ENCODE measurements around the gene KCNK3.
A peak's percentile ranks its signal among the peaks of the same experiment; 100 is the strongest.
"Not testable (repeated sequence)": the region's sequence is repeated elsewhere in the genome, so short reads cannot be mapped to it uniquely, and the experiment has no call there.

KCNK3 gene

DNA sequence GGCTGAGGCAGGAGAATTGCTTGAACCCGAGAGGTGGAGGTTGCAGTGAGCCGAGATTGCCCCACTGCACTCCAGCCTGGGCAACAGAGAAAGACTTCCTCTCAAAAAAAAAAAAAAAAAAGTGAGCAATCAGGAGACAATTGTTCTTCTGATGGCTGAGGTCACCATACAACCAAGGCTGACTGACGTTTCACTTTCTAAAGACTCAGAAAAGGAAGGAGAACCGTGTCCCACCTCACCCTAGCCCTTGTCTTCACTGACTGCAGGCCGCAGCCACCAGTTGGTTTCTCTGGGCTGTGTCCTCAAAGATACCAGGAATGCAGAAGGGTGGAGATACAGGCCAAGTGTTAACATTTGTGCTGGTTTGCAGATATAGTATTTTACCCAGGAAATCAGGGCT, 63.8 kb downstream of the KCNK3 start:
- no peak for DNase-seq (ENCODE audit: low read depth)

DNA sequence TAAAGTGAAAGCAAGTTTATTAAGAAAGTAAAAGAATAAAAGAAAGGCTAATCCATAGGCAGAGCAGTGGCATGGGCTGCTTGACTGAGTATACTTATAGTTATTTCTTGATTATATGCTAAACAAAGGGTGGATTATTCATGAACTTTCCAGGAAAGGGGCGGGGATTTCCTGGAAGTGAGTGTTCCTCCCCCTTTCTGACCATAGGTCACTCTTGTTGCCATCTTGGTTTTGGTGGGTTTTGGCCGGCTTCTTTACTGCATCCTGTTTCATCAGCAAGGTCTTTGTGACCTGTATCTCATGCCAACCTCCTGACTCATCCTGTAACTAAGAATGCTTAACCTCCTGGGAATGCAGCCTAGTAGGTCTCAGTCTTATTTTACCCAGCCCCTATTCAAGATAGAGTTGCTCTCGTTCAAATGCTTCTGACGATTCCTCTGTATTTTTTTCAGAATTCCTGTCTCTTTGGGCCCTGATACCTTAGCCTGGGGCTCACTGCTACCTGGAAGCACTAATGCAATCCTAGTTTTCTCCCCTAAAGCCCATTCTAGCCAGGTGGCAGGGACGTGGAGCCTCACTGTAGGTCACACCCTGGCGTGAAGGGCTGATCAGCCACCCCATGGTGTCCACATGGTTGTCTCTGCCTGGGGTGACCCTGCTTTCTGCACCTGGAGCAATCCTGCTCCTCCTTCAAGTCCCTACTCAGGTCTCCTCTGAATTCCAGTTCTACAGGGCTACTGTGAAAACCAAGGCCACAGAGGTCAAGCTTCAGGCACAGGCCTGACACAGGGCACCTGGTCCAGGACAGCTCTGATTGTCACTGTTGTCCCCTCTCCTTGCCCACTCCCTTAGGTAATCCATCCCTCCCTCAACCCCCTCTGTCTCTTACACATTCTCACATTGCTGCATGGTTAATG, 65.6 kb downstream of the KCNK3 start:
- DNase-seq (ENCODE audit: low read depth): peak; percentile 92

DNA sequence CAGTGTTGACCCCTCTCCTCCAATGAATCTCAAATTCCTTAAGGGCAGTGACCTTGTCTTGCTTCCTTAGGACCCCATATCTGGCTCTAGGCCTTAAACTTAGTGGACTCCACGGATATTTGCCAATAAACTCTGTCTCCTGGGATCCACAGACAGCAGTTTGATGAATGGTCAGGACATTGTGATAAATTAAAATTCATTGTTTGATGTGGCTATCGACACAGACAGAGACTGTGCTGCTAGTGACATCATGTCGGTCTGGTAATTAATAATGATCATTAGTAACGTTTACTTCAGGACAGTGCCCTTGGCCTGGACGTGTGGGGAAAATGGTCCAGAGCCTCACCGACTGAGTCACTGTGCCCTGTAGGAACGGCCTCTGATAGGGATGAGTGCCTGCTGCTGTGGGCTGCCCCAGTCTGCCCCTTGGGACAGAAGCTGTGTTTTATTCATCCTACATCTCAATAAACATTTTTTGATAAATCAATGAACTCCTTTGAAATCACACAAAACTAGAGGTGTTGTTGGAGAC, 66.3 kb downstream of the KCNK3 start:
- no peak for DNase-seq (ENCODE audit: low read depth)

DNA sequence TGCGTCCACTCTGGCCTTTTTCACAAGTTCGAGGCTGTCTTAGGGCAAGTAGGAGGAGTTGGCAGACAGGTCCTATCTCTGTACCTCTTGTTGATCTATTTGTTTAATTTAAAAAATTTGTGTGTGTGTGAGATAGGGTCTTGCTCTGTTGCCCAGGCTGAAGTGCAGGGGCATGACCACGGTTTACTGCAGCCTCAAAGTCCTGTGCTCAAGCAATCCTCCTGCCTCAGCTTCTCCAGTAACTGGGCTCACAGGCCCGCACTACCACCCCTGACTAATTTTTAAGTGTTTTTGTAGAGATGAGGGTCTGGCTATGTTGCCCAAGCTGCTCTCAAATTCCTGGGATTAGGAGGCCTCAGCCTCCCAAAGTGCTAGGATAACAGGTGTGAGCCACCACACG, 67.3 kb downstream of the KCNK3 start:
- no peak for DNase-seq (ENCODE audit: low read depth)

DNA sequence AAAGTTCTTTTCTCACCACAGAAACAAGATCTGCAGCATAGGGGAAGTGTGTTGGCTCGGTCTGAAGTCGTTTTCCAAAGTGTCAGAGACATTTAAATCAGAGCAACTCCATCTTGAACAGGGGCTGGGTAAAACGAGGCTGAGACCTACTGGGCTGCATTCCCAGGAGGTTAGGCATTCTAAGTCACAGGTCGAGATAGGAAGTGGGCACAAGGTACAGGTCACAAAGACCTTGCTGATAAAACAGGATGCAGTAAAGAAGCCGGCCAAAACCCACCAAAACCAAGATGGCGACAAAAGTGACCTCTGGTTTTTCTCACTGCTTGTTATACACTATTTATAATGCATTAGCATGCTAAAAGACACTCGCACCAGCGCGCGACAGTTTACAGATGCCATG, 68.5 kb downstream of the KCNK3 start:
- not testable (repeated sequence) for DNase-seq (ENCODE audit: low read depth)

DNA sequence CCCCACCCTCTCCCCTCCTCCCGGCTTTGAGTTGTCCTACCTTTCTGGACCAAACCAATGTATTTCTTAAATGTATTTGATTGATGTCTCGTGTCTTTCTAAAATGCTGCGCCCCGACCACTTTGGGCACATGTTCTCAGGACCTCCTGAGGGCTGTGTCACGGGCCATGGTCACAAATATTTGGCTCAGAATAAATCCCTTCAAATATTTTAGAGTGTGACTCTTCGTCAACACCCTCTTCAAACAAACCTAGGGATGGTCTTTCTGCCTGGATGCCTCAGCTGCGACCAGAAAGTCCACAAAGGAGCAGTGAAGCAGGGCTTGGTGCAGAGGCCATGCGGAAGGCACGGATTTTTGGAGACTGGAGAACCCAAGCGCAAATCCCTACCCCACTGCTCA, 70.5 kb downstream of the KCNK3 start:
- DNase-seq (ENCODE audit: low read depth): no peak

DNA sequence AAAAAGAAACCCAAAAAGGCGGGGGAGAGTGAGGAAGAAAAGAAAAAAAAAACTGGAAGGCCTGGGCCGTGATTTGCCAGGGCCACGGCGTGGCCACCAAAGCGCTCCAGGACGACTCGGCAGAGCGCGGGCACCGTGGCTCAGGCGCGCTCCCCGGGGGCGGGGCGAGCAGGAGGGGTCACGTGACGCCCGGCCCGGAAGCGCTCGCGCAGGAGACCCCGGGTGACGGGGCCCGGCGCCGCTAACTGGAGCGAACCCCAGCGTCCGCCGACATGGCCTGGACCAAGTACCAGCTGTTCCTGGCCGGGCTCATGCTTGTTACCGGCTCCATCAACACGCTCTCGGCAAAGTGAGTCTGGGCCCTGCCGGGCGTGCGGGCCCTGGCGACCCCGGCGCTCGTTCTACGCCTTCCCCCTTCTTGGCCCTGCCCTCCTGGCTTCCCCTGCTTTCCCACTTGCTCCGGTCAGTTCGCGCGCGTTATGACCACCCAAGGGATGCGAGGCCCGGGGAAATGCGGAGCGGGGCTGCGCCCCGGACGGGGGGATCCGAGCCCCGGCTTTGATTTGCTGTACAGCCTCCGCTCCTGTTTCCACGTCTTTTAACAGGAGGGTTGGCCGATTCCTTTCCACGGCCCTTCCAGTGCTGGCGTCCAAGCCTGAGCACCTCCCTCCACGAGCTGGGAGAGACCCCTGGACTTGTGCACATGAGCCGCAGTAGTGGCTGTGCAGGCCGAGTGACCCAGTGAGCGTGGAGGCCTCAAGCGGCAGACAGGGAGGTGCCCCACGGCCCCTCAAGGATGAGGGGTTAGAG, 71.8 kb downstream of the KCNK3 start, which contains the start of gene SLC35F6:
Gene SLC35F6, plus strand, starts transcription at position 207 of the 810 bp plus-strand sequence. Its CDS starts 66 bp downstream, at position 273.
- peak; percentile 25 for DNase-seq (ENCODE audit: low read depth)

DNA sequence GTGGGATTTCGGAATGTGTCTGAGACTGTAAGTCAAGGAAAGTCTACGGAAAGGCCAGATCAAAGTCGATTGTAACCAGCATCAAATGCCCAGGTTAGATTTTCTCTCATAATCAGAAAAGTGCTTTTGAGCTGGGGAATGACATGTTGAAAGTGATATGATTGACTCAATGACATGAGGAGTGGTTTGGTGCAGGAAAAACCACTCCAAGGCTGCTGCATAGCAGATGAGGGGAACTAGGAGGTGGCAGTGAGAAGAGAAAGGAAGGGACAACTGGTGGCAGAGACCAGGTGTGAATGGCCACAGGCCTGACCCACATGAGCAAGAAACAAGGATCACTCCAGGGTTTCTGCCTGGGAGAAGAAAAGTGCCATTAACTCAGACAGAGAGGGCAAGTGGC, 72.4 kb downstream of the KCNK3 start:
- DNase-seq (ENCODE audit: low read depth): no peak

DNA sequence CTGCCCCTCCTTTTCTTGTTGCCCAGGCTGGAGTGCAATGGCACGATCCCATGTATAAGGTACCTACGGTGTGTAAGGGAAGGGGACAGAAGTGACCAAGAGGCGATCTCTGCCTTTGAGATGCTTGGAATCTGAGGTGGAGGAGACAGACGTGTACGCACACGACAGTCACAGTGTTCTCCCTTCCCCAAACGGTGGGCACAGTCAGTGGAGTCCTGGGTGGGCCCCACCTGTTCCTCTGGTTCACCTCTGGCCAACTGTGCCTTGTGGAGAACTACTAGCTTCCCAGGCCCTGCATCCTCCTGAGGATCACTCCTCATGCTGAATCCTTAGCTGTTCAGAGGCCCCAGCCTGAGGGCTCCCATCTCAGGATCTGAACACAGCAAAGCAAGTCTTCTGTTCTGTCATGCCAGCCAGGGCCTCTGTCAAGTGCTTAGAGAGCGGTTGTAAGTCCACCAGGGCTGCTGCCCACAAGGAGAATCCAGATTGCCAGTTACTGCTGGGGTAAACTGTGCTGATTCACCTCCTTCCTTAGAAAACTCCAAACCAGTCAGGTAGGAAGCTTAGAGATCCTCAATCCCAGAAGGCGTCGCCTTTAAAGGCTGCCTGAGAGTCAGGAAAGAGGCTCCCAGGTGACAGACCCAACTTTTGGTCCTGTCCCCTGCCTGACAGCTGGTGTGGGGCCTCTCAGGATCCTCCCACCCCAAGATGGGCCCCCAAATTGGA, 73.1 kb downstream of the KCNK3 start:
- no peak for DNase-seq (ENCODE audit: low read depth)

DNA sequence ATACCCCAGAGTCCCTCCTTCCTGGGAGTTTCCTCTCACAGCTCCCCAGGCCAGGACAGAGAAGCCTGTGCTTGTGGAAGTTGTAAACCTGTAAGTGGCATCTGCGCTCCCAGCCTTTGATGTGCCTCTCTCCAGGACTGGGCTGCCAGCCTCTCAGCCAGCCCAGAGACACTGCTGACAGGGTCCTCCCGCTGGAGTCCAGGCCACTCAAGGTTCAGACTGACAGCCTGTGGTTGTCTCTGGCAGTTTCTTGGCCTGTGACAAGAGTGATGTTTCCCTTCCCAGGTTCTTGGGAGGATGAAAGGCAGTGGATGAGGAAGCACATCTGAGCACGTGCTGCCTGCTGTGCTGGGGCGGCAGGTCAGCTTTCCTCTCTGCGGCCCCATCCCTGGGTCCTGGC, 74.6 kb downstream of the KCNK3 start:
- no peak for DNase-seq (ENCODE audit: low read depth)

DNA sequence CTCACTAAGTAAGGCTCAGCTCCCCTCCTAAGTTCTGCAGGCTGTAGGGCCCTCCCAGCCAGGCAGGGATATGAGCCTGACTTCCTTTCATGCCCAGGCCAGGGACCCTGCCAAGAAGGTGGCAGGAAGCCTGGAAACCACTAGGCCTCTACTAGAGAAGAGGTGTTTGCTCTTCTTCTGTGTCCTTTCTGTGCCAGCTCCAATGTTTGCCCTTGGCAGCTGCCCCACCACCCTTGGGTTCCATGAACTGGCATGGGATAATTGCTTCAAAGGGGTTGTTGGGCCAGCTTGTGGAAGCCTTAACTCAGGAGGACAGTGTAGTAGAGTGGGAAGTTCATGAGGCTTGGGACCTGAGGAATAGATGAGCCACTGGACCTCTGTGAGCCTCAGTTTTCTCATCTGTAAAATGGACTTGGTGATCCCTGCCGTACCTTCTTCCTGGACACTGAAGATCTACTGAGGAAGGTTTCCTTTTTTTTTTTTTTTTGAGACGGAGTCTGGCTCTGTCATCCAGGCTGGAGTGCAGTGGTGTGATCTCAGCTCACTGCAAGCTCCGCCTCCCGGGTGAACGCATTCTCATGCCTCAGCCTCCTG, 75.5 kb downstream of the KCNK3 start:
- no peak for DNase-seq (ENCODE audit: low read depth)

DNA sequence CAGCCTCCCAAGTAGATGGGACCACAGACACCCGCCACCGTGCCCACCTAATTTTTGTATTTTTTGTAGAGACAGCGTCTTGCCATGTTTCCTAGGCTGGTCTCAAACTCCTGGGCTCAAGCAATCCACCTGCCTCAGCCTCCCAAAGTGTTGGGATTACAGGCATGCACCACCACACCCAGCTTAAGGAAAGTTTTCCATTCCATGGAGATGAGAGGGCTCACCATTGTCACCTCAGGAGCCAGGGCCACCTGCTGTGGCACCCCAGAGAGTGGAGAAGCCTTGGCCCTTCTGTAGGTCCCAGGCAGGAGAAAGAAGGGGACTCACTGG, 76.2 kb downstream of the KCNK3 start:
- no peak for DNase-seq (ENCODE audit: low read depth)

DNA sequence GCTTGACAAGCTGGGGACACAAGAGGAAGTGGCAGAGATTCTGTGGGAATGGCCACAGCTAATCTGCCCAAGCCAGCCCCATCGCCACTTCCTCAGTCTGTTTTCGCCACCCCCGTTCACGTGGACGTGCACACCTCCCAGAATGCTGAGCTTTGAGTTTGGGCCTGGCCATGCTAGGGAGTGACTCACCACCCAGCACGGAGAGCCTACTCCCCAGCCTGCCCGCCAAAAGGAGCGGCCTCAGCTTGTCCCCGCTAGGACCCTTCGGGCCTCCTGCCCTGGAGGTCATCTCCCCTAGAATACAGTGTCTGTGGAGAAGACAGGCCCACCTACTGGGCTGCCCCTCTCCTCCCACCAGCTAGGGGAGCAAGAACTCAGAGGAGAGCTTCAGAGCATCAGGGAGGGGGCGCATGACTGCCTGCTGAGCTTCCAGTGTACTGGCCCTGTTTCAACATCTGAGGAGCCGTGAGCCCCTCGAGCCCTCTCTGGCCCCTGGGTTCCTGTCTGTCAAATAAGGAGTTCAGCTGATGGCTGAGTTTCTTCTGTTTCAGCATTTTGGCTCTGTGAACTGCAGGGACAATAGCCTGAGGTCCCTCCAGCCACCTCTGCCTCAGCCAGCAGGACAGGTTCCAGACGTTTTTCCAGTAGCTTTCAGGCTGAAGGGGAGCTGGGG, 76.7 kb downstream of the KCNK3 start:
- no peak for DNase-seq (ENCODE audit: low read depth)

DNA sequence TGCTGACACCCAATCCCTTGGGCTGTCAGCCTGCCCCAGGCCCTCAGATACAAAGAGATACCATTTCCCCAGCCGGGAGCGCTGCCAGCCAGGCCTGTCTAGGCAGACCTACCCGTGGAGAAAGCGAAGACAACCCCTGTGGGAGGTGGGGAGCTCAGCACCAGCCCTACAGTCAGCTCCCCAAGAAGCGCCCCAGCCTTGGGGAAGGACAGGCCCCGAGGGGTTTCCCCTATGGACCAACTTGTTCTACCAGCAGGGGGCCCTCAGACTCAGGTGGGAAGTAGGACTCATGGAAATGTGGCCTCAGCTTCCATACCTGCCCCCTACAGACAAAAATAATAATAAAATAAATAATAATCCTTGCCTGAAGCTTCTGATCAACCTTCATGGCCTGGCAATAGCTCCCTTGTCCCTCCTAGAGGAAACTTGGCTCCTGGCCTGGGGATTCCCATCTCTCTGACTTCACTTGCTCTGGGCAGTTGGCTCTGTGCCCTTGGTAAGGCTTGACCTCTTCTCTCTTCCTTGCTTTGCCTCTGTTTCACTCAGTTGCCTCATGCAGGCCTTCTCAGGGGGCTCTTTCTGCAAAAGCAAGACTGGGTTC, 78.6 kb downstream of the KCNK3 start:
- peak; percentile 54 for DNase-seq (ENCODE audit: low read depth)

DNA sequence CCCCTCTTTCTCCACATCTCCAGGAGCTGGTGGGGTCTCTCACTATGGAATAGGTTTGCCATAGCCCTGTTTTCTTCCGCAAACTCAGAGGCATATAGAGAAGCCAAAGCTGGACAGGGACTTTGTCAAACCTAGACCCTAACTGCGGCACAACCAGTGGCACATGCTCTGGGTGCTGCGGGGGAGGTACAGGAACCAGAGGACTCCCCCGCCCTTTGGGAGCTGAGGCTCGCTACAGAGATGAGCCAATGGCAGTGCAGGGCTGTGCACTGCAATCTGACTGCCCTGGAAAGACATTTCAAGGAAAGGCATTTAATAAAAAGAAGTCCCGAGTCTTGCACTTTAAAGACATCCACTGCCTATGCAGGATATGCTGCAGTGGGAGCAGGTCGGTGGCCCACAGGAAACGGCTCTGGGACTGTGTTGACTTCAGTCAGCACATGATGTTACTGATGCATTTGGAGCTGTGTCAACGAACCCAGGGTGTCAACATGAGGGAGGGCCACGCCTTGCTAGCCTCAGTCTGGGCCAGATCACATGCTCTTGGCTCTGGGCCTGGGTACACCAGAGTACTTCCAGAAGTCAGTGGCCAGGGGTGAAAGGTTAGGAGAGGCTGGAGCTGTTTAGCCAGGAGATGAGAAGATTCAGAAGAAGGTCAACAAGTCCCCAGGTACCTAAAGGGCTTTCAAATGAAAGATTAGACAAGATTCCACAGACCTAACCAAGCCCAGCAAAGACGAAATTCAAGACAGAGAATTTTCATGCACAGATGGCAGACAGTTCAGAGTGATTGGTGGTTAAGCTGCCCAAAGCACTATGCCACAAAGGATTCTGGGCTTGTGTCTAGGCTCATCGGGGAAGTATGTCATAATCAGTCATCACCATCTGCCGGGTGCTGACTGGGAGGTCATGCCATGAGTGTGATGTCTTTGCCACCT, 79.8 kb downstream of the KCNK3 start:
- peak; percentile 45 for DNase-seq (ENCODE audit: low read depth)

DNA sequence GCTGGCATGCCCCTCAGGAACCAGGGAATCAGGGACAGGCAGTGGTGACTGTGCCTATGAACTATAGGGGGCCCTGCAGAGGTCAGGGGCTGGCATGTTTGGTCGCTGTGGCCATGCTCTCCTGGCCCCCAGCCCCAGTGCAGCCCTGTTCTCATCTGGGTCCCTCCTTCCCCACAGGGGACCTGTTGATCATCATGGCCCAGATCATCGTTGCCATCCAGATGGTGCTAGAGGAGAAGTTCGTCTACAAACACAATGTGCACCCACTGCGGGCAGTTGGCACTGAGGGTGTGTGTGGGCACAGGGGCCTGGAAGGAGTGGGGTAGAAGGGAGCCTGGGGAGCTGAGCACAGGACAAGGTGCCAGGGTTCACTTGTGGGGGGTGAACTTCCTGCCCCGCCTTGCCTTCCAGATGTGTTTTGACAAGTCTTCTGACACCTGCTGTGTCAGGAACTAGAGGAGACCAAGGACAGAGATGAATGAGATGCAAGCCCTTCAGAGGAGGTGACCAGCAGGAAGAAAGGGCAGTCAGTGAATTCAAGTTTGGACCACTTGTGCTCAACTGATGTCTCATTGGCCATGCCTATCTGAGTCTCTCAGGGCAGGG, 83.8 kb downstream of the KCNK3 start:
- no peak for DNase-seq (ENCODE audit: low read depth)

DNA sequence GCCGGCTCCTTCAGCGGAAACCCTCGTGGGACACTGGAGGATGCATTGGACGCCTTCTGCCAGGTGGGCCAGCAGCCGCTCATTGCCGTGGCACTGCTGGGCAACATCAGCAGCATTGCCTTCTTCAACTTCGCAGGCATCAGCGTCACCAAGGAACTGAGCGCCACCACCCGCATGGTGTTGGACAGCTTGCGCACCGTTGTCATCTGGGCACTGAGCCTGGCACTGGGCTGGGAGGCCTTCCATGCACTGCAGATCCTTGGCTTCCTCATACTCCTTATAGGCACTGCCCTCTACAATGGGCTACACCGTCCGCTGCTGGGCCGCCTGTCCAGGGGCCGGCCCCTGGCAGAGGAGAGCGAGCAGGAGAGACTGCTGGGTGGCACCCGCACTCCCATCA, 85.6 kb downstream of the KCNK3 start:
- no peak for DNase-seq (ENCODE audit: low read depth)

DNA sequence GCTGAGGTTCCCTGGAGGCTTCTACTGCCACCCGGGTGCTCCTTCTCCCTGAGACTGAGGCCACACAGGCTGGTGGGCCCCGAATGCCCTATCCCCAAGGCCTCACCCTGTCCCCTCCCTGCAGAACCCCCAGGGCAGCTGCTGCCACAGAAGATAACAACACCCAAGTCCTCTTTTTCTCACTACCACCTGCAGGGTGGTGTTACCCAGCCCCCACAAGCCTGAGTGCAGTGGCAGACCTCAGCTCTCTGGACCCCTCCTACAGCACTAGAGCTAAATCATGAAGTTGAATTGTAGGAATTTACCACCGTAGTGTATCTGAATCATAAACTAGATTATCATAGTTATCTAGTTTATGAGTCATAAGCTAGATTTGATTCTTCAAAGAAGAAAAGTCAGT, 86.0 kb downstream of the KCNK3 start:
- no peak for DNase-seq (ENCODE audit: low read depth)

DNA sequence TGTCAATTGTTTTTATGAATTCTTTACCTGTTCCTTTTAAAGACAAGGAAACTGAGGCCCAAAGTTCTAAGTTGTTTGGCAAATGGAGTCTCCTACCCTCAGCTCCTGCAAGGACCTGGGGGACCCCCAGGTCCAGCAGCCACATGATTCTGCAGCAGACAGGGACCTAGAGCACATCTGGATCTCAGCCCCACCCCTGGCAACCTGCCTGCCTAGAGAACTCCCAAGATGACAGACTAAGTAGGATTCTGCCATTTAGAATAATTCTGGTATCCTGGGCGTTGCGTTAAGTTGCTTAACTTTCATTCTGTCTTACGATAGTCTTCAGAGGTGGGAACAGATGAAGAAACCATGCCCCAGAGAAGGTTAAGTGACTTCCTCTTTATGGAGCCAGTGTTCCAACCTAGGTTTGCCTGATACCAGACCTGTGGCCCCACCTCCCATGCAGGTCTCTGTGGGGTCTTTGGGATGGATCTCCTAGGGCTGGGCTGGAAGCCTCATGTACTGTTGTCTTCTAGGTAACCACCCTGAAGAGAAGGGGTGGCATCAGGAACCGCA, 87.8 kb downstream of the KCNK3 start:
- DNase-seq (ENCODE audit: low read depth): no peak

All from GM04503 (cell line).